Activated CD4-positive, alpha-beta memory T cell treated with anti-CD3 and anti-CD28 coated beads, Interleukin-2, amount 10 ng/mL, durations not matched to agents 7 days and 5 days (primary cell): ENCODE results near the gene CSGALNACT2. TPM values are rescaled to one million over a fixed set of nuclear protein-coding genes. Genes with fewer than 3 reads are reported as not detected.
"Not testable (repeated sequence)": the region's sequence is repeated elsewhere in the genome, so short reads cannot be mapped to it uniquely, and the experiment has no call there.

Experiments used
- CTCF ChIA-PET: fragments of 350-600 bp; sonication (Branson Sonifier 250); formaldehyde crosslinking; loops from one replicate; lab custom pipeline; 2021; ENCODE audit warnings: antibody characterized with exemption, inconsistent platforms; lab: Charles Lee
- POLR2A ChIA-PET: fragments of 350-600 bp; sonication (Branson Sonifier 250); formaldehyde crosslinking; loops from one replicate; lab custom pipeline; 2021; ENCODE audit warnings: antibody characterized with exemption; lab: Charles Lee
- DNase-seq: peaks from one replicate; pipeline ENCODE4 v3.0.0-alpha.2; 2020
- H3K27ac Mint-ChIP-seq: one replicate; pipeline ENCODE4 v1.8.0; 2021; ENCODE audit warnings: mild to moderate bottlenecking, mixed read lengths
- H3K27me3 Mint-ChIP-seq: one replicate; pipeline ENCODE4 v1.8.0; 2021; ENCODE audit warnings: mixed read lengths
- H3K36me3 Mint-ChIP-seq: one replicate; pipeline ENCODE4 v1.8.0; 2021; ENCODE audit warnings: low read depth, mixed read lengths
- H3K4me1 Mint-ChIP-seq: one replicate; pipeline ENCODE4 v1.8.0; 2021; ENCODE audit warnings: mixed read lengths
- H3K4me3 Mint-ChIP-seq: one replicate; pipeline ENCODE4 v1.8.0; 2021; ENCODE audit warnings: mild to moderate bottlenecking, mixed read lengths
- H3K9me3 Mint-ChIP-seq: one replicate; pipeline ENCODE4 v1.8.0; 2021; ENCODE audit warnings: mixed read lengths
- total RNA-seq, 2 experiments: library from RNA; stranded (reverse); gene quantifications; one replicate each; pipeline ENCODE4 v1.2.3, GENCODE V29; 2021

Gene CSGALNACT2
- total RNA-seq, 2 experiments from 2014 or later, result 64.8 to 66.2 TPM

DNA sequence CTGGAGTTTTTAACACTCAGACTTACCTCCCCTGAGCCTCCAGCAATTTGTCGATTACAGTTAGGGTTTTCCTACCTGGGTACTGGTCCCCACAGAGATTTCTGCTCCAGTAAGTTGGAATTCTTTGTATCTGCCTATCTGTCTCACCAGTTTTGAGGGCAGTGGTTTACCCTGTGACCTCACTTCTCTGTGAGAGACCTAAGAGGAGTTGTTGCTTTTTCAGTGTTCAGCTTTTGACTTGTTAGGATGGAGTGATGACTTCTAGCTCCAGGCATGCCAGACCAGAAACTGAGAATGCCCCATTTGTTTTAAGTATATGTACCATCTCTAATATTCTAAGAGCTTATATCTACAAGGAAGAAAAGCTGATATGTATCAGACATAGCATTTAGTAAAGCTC, 42.9 kb downstream of the CSGALNACT2 start:
- Mint-ChIP-seq H3K9me3 (no peaks in the 10 kb centered on the region), H3K4me1 (peaks cover 3% of the 10 kb centered on the region), H3K27me3 (no peaks in the 10 kb centered on the region), H3K4me3 (no peak overlapping the region), H3K27ac (no peak overlapping the region), H3K36me3 (peaks cover 88% of the 10 kb centered on the region)
- ChIA-PET CTCF (interaction anchor here (1.0 kb wide), 1 partner anchor 24 kb away, joined by 7 read pairs; no protein-coding TSS in a partner anchor), POLR2A (no interaction called here)
- no peak for DNase-seq

DNA sequence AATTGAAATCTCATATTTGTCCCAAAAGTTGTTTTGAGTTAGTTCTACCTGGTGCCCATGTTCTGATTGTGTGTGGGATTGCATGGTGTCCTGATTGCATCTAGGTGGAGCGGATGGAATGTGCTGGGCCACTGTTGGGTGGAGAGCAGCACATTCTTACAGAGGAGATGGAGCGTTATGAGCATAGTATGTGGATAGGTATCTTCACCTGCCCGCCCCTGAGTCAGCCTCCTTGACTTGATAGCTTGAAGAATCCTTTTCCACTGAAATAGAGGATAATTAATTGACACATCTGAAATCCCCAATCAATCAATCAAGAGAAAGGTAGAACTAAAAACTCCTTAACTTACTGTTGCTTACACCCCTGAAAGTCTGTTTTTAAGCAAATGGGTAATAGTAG, 45.5 kb downstream of the CSGALNACT2 start:
- peaks cover 90% of the 10 kb centered on the region for H3K36me3 Mint-ChIP-seq
- not testable (repeated sequence) for H3K27ac Mint-ChIP-seq, H3K9me3 Mint-ChIP-seq, H3K27me3 Mint-ChIP-seq, H3K4me1 Mint-ChIP-seq, DNase-seq, H3K4me3 Mint-ChIP-seq
- ChIA-PET POLR2A (interaction anchor here (0.6 kb wide), 1 partner anchor 45 kb away, joined by 3 read pairs; the partner anchor contains the start of gene CSGALNACT2), CTCF (interaction anchor here (0.9 kb wide), 1 partner anchor 32 kb away, joined by 3 read pairs; no protein-coding TSS in a partner anchor)

DNA sequence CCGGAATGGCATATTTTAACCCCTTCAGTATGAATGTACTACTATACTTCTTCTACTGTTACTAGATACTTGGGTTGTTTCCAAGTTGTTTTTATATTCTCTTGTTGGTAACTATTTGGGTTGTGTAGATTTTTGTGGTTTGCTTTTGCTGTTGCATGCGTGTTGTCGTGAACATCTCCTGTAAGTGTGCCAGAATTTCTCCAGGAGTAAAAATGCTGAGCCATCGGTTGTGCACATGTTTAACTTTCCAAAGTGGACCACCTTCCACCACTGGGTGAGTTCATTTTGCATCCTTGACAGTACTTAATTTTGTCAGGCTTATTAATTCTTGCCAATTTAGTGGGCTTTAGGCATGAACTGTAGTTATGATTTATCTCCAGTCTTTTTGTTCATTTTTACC, 47.9 kb downstream of the CSGALNACT2 start:
- H3K27ac Mint-ChIP-seq, result no peak overlapping the region
- H3K9me3 Mint-ChIP-seq, result no peaks in the 10 kb centered on the region
- no peaks in the 10 kb centered on the region for H3K27me3 Mint-ChIP-seq
- CTCF ChIA-PET, result no interaction called here
- POLR2A ChIA-PET, result no interaction called here
- H3K4me1 Mint-ChIP-seq, result no peaks in the 10 kb centered on the region
- no peak overlapping the region for H3K4me3 Mint-ChIP-seq
- no peak for DNase-seq
- peaks cover 79% of the 10 kb centered on the region for H3K36me3 Mint-ChIP-seq

DNA sequence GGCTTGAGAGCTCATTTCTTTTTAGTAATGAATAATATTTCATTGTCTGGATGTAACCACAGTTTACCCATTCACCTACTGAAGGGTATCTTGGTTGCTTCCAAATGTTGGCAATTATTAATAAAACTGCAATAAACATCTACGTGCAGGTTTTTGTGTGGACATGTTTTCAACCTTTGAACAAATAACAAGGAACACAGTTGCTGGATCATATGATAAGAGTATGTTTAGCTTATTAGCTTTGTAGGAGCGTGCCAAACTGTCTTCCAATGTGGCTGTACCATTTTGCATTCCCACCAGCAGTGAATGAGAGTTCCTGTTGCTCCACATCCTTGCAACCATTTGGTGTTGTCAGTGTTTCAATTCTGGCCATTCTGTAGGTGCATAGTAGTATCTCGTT, 49.0 kb downstream of the CSGALNACT2 start:
- Mint-ChIP-seq H3K27ac (no peak overlapping the region), H3K9me3 (no peaks in the 10 kb centered on the region), H3K36me3 (peaks cover 75% of the 10 kb centered on the region), H3K4me3 (no peak overlapping the region), H3K27me3 (no peaks in the 10 kb centered on the region), H3K4me1 (no peaks in the 10 kb centered on the region)
- no peak for DNase-seq
- ChIA-PET CTCF (no interaction called here), POLR2A (no interaction called here)

DNA sequence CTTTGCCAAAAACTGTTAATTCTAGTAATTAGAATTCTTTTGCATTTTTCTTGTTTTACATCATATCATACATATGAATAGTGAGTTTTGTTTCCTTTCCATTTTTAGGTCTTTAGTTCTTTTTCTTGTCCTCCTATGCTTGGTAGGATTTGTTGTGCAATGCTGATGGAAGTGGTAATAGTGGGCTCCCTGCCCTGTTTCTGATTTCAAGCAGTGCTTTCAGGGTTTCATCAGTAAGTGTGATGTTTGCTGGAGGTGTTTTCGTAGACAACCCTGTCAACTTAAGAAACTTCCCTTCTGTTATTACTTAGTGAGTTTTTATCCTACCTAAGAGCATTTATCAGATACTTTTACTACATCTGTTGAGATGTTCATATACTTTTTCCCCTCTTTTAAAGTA, 50.5 kb downstream of the CSGALNACT2 start:
- Mint-ChIP-seq H3K27me3 (no peaks in the 10 kb centered on the region), H3K4me1 (no peaks in the 10 kb centered on the region), H3K36me3 (peaks cover 69% of the 10 kb centered on the region), H3K27ac (no peak overlapping the region), H3K9me3 (no peaks in the 10 kb centered on the region), H3K4me3 (no peak overlapping the region)
- ChIA-PET POLR2A (no interaction called here), CTCF (interaction anchor here (1.6 kb wide), 1 partner anchor 13 kb away, joined by 12 read pairs; no protein-coding TSS in a partner anchor)
- no peak for DNase-seq

DNA sequence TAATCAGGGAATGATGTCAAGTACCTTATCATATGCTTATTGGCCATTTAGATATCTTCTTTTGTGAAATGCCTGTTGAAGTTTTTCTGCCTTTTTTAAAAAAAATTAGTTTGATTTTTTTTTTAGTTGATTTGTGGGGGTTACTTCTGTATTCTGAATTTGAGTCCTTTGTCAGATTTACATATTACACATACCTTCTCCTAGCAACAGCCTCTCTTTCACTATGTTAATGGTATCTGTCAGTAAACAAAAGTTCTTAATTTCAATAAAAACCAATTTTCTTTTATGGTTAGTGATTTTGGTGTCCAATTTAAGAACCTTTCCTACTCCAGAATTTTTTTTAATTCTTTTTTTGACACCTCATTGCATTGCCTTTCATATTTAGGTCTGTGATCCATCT, 52.0 kb downstream of the CSGALNACT2 start:
- peaks cover 58% of the 10 kb centered on the region for H3K36me3 Mint-ChIP-seq
- ChIA-PET POLR2A (interaction anchor here (1.2 kb wide), 1 partner anchor 18 kb away, joined by 3 read pairs; no protein-coding TSS in a partner anchor), CTCF (interaction anchor here (1.6 kb wide), 1 partner anchor 12 kb away, joined by 12 read pairs; no protein-coding TSS in a partner anchor)
- H3K27me3 Mint-ChIP-seq, result no peaks in the 10 kb centered on the region
- no peak overlapping the region for H3K27ac Mint-ChIP-seq
- no peaks in the 10 kb centered on the region for H3K9me3 Mint-ChIP-seq
- H3K4me1 Mint-ChIP-seq, result no peaks in the 10 kb centered on the region
- H3K4me3 Mint-ChIP-seq, result no peak overlapping the region
- no peak for DNase-seq

DNA sequence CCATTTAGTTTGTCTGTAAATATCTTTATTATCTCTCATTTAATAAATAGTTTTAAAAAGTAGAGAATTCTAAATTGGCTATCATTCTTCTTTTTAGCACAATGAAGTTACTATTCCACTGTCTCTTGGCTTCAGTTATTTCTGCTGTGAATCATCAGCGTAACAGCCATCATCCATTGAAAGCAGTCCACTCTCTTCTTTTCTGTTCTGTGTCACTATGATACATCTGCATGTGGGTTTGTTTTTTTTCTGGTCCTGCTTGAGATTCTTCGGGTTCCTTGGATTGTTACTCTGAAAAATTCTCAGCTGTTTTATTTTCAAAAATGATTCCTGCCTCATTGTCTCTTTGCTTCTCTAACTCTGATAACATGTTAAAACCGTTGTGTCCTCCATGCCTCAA, 52.5 kb downstream of the CSGALNACT2 start:
- Mint-ChIP-seq H3K4me3 (no peak overlapping the region), H3K4me1 (no peaks in the 10 kb centered on the region), H3K27me3 (no peaks in the 10 kb centered on the region), H3K36me3 (peaks cover 55% of the 10 kb centered on the region), H3K9me3 (no peaks in the 10 kb centered on the region), H3K27ac (no peak overlapping the region)
- no peak for DNase-seq
- ChIA-PET POLR2A (no interaction called here), CTCF (interaction anchor here (0.7 kb wide), 1 partner anchor 34 kb away, joined by 5 read pairs; no protein-coding TSS in a partner anchor)

DNA sequence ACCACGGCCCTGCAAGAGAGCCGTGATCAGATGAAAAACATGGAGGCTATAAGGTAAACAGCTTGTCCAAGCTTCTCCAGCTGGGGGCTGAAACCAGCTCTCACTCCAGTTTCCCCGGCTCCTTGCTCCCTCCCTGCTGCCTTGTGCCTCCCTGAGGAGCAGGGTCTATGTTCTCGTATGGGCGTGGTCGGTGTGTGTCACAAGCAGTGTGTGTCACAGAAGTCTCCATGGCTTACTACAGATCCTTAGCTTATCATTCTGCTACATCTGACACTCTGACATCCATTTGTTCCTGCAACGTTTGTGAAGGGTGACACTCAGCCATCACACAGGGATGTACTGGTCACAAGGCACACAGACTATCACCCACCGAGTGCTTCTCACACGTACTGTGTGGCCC, 54.6 kb downstream of the CSGALNACT2 start:
- DNase-seq, result no peak
- ChIA-PET CTCF (interaction anchor here (1.3 kb wide), 2 partner anchors 9 to 70 kb away, joined by 3 to 5 read pairs; no protein-coding TSS in a partner anchor), POLR2A (interaction anchor here (1.3 to 2.0 kb wide), 2 partner anchors 10 to 41 kb away, joined by 3 to 11 read pairs; no protein-coding TSS in a partner anchor)
- Mint-ChIP-seq H3K4me1 (no peaks in the 10 kb centered on the region), H3K27ac (no peak overlapping the region), H3K27me3 (no peaks in the 10 kb centered on the region), H3K9me3 (no peaks in the 10 kb centered on the region), H3K36me3 (peaks cover 34% of the 10 kb centered on the region), H3K4me3 (no peak overlapping the region)

DNA sequence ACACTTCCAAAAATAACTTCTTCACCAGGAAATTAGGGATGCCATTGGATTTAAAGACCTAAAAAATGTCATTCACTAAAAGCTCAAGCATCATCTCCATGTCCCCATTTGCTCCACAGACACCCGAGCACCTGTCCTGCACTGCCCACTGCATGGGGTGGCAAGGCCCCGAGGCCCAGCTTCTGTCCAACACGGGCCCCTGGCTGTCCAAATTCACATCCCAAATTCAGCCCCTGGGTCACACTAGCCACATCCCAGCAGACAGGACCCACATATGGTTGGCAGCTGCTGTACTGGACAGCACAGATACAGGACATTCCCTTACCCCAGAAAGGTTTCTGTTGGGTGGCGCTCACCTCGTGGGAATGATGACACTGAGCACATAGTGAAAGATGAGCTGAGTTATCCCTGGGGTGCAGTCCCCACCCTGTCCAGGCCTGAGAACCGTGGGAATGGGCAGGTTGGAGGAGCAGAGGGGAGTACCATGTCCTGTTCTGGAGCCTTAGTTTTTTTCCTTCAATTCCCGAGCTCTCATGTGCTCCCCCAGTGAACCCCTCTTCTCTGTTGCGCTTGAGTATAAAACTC, 55.3 kb downstream of the CSGALNACT2 start:
- Mint-ChIP-seq H3K36me3 (peaks cover 27% of the 10 kb centered on the region), H3K27ac (no peak overlapping the region), H3K27me3 (no peaks in the 10 kb centered on the region), H3K4me3 (no peak overlapping the region), H3K4me1 (no peaks in the 10 kb centered on the region), H3K9me3 (no peaks in the 10 kb centered on the region)
- ChIA-PET CTCF (interaction anchor here (0.8 to 1.3 kb wide), 3 partner anchors 9 to 71 kb away, joined by 3 to 5 read pairs (median 3); no protein-coding TSS in a partner anchor), POLR2A (interaction anchor here (1.1 to 2.0 kb wide), 4 partner anchors 9 to 53 kb away, joined by 3 to 11 read pairs (median 4); no protein-coding TSS in a partner anchor)
- peak; percentile 12 for DNase-seq

DNA sequence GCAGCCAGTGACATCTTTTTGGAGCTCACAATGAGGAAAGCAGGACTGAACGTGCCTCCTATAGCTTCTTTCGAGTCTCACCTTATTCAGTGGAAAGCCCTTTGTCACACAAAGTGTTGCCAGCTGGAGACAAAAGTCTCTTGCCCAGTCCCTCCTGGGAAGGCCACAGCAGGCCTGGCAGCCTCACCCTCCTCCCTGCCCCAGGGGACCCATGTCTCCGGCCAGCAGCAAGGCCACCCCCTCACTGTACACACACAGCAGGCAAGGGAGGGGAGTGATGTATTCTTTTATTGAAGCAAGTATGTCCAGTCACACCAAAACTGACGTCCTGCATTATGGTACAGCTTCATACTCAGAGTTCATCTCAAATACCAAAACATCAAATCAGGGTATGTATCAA, 56.0 kb downstream of the CSGALNACT2 start:
- H3K36me3 Mint-ChIP-seq, result peaks cover 21% of the 10 kb centered on the region
- no peak overlapping the region for H3K27ac Mint-ChIP-seq
- no peaks in the 10 kb centered on the region for H3K4me1 Mint-ChIP-seq
- CTCF ChIA-PET, result interaction anchor here (0.8 to 1.8 kb wide), 4 partner anchors 8 to 72 kb away, joined by 3 to 13 read pairs (median 4); no protein-coding TSS in a partner anchor
- no peak for DNase-seq
- H3K4me3 Mint-ChIP-seq, result no peak overlapping the region
- no peaks in the 10 kb centered on the region for H3K9me3 Mint-ChIP-seq
- POLR2A ChIA-PET, result interaction anchor here (1.1 to 2.0 kb wide), 5 partner anchors 8 to 54 kb away, joined by 3 to 11 read pairs (median 4); no protein-coding TSS in a partner anchor
- no peaks in the 10 kb centered on the region for H3K27me3 Mint-ChIP-seq

DNA sequence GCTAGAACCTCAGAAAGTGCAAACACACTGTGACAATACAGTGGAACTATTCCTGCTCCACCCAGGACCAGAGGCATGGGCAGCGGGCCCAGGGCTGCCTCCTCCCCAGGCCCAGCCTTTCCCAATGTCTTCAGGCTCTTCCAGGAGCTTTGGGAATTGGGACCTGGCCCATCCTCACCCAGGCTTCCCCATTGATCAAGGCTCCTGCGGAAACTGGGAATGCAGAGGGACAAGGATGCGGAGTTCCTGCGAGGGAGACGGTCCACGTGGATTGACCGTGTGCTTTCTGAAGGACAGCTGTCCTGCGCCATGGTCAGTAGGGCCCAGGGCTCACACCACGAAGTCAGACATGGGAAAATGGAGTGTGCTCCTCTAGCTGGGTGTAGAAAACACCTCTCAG, 56.6 kb downstream of the CSGALNACT2 start:
- Mint-ChIP-seq H3K9me3 (no peaks in the 10 kb centered on the region), H3K27ac (no peak overlapping the region), H3K4me3 (no peak overlapping the region), H3K4me1 (no peaks in the 10 kb centered on the region), H3K36me3 (peaks cover 18% of the 10 kb centered on the region), H3K27me3 (no peaks in the 10 kb centered on the region)
- POLR2A ChIA-PET, result interaction anchor here (1.1 to 1.5 kb wide), 3 partner anchors 10 to 54 kb away, joined by 3 to 4 read pairs (median 4); no protein-coding TSS in a partner anchor
- DNase-seq, result no peak
- CTCF ChIA-PET, result interaction anchor here (1.8 kb wide), 1 partner anchor 10 kb away, joined by 13 read pairs; no protein-coding TSS in a partner anchor

DNA sequence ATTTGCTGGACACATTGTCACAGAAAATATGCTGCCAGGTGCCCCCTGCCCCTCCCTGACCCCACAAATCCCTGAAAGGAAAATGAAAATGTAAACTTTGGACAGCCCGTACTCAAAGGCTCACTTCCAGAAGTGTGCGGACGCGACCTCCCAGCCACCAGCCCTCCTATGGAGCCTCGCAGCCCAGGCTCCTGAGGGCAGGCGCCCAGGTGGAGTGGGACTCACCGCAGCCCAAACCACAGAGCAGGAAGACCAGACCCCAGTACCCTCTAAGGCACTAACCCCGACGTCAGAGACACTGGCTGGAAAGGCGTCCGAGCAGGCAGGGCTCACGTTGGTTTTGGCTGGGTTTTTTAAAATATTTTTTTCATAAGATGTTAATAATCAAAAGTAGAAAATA, 57.3 kb downstream of the CSGALNACT2 start:
- POLR2A ChIA-PET, result no interaction called here
- Mint-ChIP-seq H3K4me3 (no peak overlapping the region), H3K36me3 (peaks cover 17% of the 10 kb centered on the region), H3K27ac (no peak overlapping the region), H3K9me3 (no peaks in the 10 kb centered on the region), H3K27me3 (no peaks in the 10 kb centered on the region), H3K4me1 (no peaks in the 10 kb centered on the region)
- DNase-seq, result peak; percentile 15
- CTCF ChIA-PET, result interaction anchor here (1.8 kb wide), 1 partner anchor 9 kb away, joined by 13 read pairs; no protein-coding TSS in a partner anchor
